Retinal pigment epithelial cell (primary cell): ENCODE measurements around the gene ALPK1.

Experiments used
- DNase-seq: peaks from one replicate; pipeline ENCODE4 v3.0.0-alpha.2; 2010; ENCODE audit warnings: low read depth
- H3K4me3 ChIP-seq: 2 replicates; pipeline ENCODE4 v1.5.1; 2011; ENCODE audit warnings: mild to moderate bottlenecking, low read length, control low read depth, moderate library complexity
- CTCF ChIP-seq: conservative IDR thresholded peaks from 2 replicates; pipeline ENCODE4 v1.5.1; 2011; ENCODE audit warnings: low read depth, low read length, control low read depth, inconsistent platforms

The ALPK1 gene

GRCh38 chr4:112329672-112330375 lies 32.7 kb downstream of the ALPK1 start:
- no peak overlapping the region for H3K4me3 ChIP-seq
- no peak for DNase-seq
- no peak for TF ChIP-seq CTCF

- DNase-seq, result no peak
- H3K4me3 ChIP-seq, result no peak overlapping the region
- no peak for TF ChIP-seq CTCF
Observed at GRCh38 chr4:112330921-112331320, 33.8 kb downstream of the ALPK1 start.

GRCh38 chr4:112332398-112332797 lies 35.2 kb downstream of the ALPK1 start:
- no peak overlapping the region for H3K4me3 ChIP-seq
- no peak for DNase-seq
- TF ChIP-seq CTCF, result no peak

DNA sequence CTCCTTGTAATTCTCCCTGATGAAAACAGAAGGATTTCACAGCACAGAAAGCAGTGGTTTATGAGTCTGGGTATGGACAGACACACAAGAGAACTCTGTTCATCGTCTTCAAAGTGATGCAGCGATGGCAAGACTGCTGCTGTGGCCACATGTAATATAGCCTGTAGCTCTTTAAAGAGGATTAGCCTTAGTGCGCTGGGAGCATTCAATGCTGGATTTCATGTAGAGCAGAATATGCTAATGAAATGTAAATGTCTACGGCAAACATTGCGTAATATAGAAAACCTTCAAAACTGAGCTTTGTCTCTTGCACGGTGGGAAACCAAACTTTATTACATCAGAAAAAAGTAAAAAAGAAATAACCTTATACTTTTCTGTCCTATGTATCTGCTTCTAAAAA lies 42.9 kb downstream of the ALPK1 start:
- no peak for DNase-seq
- no peak overlapping the region for H3K4me3 ChIP-seq
- TF ChIP-seq CTCF, result no peak

DNA sequence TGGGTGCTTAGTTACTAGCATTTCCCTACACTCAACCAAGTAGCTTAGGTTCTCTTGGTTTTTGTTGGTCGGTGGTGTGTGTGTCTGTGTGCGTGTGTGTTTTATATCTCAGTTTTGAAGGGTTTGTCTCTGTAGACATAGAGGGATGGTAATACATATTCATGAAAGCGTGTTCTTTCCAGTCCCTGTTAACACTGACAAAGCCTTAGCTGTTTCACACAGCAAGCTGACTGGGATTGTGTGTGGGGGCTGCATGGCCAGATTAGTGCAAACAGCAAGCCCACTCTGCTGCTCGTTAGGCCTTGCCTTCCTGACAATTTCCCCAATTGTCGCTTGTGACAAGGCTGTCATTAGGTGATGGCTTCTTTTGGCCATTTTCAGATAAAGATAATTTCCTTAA lies 43.9 kb downstream of the ALPK1 start:
- TF ChIP-seq CTCF, result no peak
- DNase-seq, result no peak
- H3K4me3 ChIP-seq, result no peak overlapping the region

DNA sequence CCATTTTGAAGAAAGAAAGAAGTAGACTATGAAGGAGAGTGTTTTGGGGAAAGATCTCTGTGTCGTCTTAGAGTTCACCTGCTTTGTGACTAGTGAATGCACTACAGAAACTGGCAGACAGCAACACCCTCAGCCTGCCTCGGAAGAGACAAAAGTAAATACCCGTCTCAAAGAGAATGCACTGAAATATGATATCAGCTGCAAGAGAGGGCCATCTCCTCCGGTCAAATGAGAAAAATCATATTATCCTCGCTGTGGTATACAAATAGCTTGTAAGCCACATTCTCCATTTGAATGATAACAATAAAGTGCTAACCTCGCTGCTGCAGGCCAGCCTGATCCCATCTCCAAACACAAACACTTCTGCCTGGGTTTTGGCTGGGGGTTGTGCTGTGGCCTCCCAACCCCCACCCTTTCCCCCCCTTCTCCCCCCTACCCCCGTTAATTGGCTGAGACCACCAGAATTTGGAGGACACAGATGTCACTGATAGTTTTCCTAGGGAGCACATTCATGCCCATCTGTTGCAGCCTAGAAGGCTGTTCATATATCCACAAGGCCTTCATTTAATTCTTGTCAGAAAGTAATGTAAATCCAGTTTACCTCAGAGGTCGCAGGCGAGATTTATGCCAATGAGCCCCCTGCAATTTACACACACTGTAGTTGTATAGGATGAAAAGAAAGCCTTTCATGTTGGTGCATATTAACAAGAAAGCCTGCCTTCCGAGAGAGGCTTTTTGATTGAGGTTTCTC lies 46.3 kb downstream of the ALPK1 start:
- no peak for TF ChIP-seq CTCF
- no peak for DNase-seq
- H3K4me3 ChIP-seq, result no peak overlapping the region
